GM12874 (cell line): ENCODE results near the gene HNF1B.

Experiments used
- TF ChIP-seq, protein P1 (sequence below): IDR thresholded peaks from 2 replicates; pipeline ENCODE4 v1.5.1; 2011; ENCODE audit warnings: low read depth, mild to moderate bottlenecking, control low read depth, low read length, moderate library complexity; ENCODE audit not compliant: insufficient read depth

The HNF1B gene

DNA sequence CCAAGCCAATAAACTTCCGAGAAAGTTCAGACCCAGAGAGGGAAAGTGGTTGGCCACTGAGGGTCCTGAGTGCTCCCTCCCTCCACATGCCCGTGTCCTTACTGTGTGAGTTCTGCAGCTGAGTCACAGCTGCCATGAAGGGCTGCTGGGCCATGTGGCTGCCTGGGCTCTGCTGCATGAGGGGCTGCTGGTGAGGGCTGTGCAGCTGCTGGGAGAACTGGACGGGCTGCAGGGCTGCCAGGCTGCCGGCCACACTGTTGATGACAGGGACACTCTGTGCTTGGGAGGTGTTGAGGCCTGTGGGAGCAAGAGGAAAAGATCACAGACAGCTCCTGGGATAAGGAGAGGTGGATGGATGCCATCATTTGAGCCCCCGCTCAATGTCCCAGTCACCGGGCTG lies 44.0 kb downstream of the HNF1B start:
- TF ChIP-seq, protein P1, sequence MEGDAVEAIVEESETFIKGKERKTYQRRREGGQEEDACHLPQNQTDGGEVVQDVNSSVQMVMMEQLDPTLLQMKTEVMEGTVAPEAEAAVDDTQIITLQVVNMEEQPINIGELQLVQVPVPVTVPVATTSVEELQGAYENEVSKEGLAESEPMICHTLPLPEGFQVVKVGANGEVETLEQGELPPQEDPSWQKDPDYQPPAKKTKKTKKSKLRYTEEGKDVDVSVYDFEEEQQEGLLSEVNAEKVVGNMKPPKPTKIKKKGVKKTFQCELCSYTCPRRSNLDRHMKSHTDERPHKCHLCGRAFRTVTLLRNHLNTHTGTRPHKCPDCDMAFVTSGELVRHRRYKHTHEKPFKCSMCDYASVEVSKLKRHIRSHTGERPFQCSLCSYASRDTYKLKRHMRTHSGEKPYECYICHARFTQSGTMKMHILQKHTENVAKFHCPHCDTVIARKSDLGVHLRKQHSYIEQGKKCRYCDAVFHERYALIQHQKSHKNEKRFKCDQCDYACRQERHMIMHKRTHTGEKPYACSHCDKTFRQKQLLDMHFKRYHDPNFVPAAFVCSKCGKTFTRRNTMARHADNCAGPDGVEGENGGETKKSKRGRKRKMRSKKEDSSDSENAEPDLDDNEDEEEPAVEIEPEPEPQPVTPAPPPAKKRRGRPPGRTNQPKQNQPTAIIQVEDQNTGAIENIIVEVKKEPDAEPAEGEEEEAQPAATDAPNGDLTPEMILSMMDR: no peak

DNA sequence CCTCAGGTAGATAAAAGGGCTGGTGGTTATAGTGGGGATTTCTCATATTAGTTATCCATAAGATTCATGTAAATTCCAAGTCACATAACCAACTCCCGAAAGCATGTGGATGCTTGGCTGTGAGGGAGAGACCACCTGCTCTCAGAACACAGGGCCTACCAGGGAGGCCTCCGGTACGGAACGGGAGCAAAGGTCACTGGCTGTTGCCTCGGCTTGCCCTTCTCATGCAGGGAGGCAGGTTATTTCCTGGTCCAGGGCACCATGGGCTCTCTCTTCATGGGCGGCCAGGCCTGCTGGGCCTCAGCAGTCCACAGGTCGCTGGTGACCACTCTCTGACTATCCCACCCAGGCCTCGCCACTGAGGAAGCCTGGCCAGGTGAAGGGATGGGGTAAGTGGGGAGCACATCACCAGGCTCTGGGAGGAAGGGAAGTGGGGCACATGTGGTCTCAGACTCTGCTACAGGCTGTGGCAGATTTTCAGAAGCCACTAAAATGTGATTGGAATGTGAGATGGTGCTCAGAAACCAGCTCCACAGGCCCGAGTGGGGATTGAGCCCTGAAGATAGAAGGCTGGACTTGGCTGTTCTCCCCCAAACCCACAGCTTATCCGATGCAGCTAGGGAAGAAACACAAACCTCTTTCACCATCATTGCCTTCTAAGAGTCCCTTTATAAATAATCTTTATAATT lies 45.4 kb downstream of the HNF1B start:
- TF ChIP-seq, protein P1: no peak

DNA sequence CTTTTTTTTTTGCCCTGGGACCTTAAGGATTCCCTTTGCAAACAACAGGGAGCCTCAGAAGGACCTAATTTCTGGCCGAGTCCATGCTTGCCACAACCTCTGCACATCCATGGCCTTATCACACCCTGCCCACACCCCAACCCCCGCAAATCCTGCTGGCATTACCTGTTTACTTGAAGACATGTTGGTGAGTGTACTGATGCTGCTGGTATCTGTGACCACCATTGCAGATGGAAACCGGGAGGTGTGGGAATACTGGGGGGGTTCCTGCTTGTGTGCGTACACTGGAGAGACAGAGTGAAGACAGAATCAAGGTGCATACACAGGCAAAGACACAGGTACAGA lies 46.0 kb downstream of the HNF1B start:
- TF ChIP-seq, protein P1: no peak

DNA sequence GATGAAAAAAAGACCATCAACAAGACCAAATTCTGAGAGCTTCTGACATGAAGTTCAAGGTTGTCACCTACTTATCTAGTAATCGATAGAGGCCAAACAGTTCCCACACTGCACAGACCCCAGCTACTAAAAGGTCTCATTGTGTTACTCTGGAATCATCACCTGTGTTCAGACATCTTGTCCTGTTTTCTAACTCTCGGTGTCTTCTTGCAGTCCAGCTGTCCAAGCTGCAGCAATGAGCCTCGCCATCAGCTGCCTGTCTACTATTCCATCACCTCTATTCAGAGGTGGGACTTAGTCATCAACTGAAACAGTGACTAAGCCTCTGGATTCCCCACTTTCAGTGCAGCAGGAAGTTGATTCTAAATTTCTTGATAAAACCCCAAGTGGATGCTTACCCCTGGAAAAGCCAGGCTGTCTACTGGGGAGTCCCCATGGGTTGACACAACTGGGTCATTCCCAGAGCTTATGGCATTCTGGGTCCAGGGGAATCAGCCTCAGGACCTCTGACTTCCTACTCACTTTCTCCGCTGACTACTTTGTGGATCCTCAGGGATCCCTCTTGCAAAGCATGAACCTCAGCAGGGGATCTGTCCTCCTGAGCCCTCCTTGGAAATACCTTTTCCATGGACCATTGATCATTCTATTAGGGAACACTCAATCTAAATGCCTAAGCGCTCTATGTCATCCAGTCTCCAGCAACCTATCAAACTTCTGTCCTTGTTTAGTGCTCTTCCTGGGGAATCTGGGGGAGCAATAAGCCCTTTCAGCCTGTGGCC lies 46.5 kb downstream of the HNF1B start:
- TF ChIP-seq, protein P1: no peak

DNA sequence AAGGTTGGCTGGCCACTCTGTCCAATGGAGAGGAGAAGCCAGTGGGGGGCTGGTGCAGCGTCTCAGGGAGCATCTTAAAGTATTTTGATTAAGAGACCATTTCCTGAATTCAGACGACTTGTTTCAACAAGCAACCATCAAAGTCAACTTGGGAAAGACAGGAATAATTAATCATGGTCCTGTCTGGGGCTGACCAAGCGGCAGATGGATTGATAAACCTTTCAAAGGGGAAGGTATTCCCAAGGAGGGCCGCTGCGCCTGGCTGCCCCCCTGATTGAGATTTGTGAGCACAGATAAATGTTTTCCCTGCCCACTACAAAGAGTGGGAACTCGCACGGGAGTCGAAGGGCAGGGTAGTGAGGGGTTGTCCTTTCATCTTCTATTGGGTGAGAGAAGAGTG lies 47.5 kb downstream of the HNF1B start:
- TF ChIP-seq, protein P1: no peak

DNA sequence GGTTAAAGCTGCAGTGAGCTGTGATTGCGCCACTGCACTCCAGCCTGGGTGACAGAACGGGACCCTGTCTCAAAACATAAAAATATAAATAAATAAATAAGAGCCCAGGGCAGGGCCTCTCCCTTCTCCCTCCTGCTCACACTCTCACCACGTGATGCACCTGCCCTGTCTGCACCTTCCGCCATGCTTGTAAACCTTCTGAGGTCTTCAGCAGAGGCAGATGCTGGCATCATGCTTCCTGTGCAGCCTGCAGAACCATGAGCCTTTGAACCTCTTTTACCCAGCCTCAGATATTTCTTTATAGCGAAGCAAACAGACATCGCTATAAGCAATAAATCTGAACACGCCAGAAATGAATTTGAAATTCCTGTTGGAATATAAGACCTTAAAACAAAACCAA lies 48.5 kb downstream of the HNF1B start:
- TF ChIP-seq, protein P1: no peak

DNA sequence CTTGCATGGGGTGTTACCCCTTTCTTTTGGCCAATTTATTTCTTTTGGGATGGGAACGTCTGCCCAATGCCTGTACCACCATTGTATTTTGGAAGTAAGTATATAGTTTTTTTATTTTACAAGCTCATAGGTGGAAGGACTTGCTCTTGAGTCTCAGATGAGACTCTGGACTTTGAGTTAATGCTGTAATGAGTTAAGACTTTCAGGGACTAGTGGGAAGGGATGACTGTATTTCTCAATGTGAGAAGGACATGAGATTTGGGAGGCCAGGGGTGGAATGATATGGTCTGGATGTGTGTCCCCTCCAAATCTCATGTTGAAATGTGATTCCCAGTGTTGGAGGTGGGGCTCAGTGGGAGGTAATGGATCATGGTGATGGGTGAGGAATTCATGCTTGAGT lies 49.1 kb downstream of the HNF1B start:
- TF ChIP-seq, protein P1: no peak
